Calu3 (cell line): ENCODE data around the gene C20orf141. TPM values are rescaled to one million over a fixed set of nuclear protein-coding genes. Genes with fewer than 3 reads are reported as not detected.

Experiments used
- BruUV-seq: library from RNA; stranded (reverse); fragments of 400-500 nt; replicated peaks from 2 replicates; lab custom pipeline; 2021; lab: Mats Ljungman, UMichigan
- CTCF ChIA-PET: fragments of 300-600 bp; sonication (Branson Sonifier 250); formaldehyde crosslinking; loops from one replicate; lab custom pipeline; 2022; ENCODE audit warnings: antibody characterized with exemption; lab: Charles Lee
- DNase-seq: peaks from one replicate; pipeline ENCODE4 v3.0.0; 2022
- H3K27ac Mint-ChIP-seq: one replicate; pipeline ENCODE4 v1.8.0; 2022; ENCODE audit warnings: mixed read lengths; ENCODE audit not compliant: unreplicated experiment
- H3K27me3 Mint-ChIP-seq: one replicate; pipeline ENCODE4 v1.8.0; 2022; ENCODE audit warnings: mixed read lengths; ENCODE audit not compliant: unreplicated experiment
- H3K36me3 Mint-ChIP-seq: one replicate; pipeline ENCODE4 v1.8.0; 2022; ENCODE audit warnings: mild to moderate bottlenecking, moderate library complexity, mixed read lengths; ENCODE audit not compliant: insufficient read depth, unreplicated experiment
- H3K4me1 Mint-ChIP-seq: one replicate; pipeline ENCODE4 v1.8.0; 2022; ENCODE audit warnings: mild to moderate bottlenecking, low read depth, mixed read lengths; ENCODE audit not compliant: unreplicated experiment
- H3K4me3 Mint-ChIP-seq: one replicate; pipeline ENCODE4 v1.8.0; 2022; ENCODE audit warnings: mild to moderate bottlenecking, low read depth, moderate library complexity, mixed read lengths; ENCODE audit not compliant: unreplicated experiment
- H3K9me3 Mint-ChIP-seq: one replicate; pipeline ENCODE4 v1.8.0; 2022; ENCODE audit warnings: low read depth, mixed read lengths; ENCODE audit not compliant: unreplicated experiment
- intact Hi-C: fragments of 100-400 bp; cut with micrococcal nuclease; formaldehyde crosslinking; loops from one replicate; pipeline ENCODE4 v1.10.0; 2022; ENCODE audit not compliant: unreplicated experiment
- total RNA-seq: library from RNA; stranded (reverse); gene quantifications from 2 replicates; pipeline ENCODE4 v1.2.3, GENCODE V29; 2022
- TF ChIP-seq, protein P1 (sequence below): fragments of 200-600 bp; IDR thresholded peaks from one replicate; pipeline ENCODE4 v1.8.0; 2022; ENCODE audit warnings: antibody characterized with exemption; ENCODE audit not compliant: unreplicated experiment

C20orf141 gene
- total RNA-seq, 1 experiment from 2014 or later, result not detected

DNA sequence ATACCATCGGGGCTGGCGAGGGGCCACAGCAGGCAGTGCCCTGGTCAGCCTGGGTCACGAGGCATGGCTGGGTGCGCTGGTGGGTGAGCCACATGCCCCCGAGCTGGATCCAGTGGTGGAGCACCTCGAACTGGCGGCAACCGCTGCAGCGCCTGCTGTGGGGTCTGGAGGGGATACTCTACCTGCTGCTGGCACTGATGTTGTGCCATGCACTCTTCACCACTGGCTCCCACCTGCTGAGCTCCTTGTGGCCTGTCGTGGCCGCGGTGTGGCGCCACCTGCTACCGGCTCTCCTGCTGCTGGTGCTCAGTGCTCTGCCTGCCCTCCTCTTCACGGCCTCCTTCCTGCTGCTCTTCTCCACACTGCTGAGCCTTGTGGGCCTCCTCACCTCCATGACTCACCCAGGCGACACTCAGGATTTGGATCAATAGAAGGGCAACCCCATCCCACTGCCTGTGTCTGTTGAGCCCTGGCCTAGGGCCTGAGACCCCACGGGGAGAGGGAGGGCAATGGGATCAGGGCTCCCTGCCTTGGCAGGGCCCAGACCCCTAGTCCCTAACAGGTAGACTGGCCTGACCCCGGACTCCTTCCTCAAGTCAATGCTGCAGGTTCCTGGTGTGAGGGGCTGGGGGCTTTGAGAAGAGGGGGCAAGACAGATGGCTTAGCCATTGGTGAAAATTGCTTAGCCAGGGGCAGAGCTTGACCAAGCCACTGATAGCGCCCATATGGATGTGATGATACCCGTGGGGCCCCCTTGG, 2.0 kb downstream of the C20orf141 start:
- CTCF ChIA-PET, result no interaction called here
- H3K4me1 Mint-ChIP-seq, result no peaks in the 10 kb centered on the region
- H3K9me3 Mint-ChIP-seq, result no peaks in the 10 kb centered on the region
- BruUV-seq, result no TSS peak
- intact Hi-C loops, result no loop called here
- TF ChIP-seq, protein P1, sequence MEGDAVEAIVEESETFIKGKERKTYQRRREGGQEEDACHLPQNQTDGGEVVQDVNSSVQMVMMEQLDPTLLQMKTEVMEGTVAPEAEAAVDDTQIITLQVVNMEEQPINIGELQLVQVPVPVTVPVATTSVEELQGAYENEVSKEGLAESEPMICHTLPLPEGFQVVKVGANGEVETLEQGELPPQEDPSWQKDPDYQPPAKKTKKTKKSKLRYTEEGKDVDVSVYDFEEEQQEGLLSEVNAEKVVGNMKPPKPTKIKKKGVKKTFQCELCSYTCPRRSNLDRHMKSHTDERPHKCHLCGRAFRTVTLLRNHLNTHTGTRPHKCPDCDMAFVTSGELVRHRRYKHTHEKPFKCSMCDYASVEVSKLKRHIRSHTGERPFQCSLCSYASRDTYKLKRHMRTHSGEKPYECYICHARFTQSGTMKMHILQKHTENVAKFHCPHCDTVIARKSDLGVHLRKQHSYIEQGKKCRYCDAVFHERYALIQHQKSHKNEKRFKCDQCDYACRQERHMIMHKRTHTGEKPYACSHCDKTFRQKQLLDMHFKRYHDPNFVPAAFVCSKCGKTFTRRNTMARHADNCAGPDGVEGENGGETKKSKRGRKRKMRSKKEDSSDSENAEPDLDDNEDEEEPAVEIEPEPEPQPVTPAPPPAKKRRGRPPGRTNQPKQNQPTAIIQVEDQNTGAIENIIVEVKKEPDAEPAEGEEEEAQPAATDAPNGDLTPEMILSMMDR, result no peak
- H3K36me3 Mint-ChIP-seq, result no peaks in the 10 kb centered on the region
- H3K4me3 Mint-ChIP-seq, result no peak overlapping the region
- H3K27ac Mint-ChIP-seq, result no peak overlapping the region
- peaks cover 64% of the 10 kb centered on the region for H3K27me3 Mint-ChIP-seq
- no peak for DNase-seq

DNA sequence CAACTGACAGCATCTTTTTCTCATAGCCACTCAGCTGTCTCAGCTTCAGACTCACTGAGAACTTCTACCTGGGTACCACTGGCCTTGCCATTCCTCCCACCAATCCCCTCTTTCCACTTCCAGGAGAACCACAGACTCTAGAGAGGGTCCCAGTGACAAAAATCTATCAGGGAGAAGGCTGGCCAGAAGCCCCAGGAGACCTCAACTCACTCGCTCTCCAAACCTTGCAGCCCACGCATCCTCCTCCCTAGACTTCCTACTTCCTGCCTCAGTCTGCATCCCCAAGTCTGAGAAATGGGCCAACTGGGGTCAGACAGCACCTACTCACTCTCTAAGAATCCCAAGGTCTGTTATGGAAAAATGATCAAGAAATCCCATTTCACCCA, 2.5 kb downstream of the C20orf141 start:
- CTCF ChIA-PET, result no interaction called here
- Mint-ChIP-seq H3K36me3 (no peaks in the 10 kb centered on the region), H3K9me3 (no peaks in the 10 kb centered on the region), H3K4me1 (no peaks in the 10 kb centered on the region), H3K27ac (no peak overlapping the region), H3K27me3 (peaks cover 64% of the 10 kb centered on the region), H3K4me3 (no peak overlapping the region)
- intact Hi-C loops, result no loop called here
- no peak for DNase-seq
- TF ChIP-seq, protein P1, result no peak
- BruUV-seq, result no TSS peak

DNA sequence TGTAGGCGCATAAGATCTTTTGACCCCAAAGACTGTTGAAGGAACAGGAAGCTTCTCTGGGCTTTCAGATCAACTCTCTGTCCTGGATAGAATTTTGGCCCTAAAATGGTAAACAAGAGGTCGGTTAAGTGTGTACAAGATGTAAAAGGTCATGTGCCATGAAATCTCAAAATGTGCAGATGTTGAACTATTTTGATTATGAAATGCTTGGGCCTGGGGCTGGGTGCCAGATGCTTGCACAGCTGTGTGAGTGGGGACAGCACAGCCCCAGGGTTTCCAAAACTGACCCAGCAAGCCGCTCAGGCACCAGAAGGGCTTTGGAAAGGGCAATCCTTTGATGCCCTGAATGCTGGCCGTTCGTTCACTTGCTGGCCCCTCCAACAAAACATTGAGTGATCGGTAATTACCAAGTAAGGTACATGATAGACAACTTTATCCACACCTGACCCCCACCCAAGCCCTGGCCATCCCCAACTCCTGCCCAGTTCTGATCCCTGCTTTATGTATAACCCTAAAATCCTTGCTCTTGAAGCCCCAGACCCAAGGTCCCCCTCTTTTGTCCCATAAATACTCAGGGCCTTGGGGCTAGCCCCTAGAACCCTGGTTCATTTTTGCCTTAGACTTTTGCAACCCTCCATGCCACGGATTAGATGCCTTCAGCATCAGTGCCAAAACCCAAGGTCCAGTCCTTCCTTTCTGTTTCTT, 3.3 kb downstream of the C20orf141 start:
- CTCF ChIA-PET, result no interaction called here
- Mint-ChIP-seq H3K9me3 (no peaks in the 10 kb centered on the region), H3K4me3 (no peak overlapping the region), H3K36me3 (no peaks in the 10 kb centered on the region), H3K27ac (no peak overlapping the region), H3K4me1 (no peaks in the 10 kb centered on the region), H3K27me3 (peaks cover 57% of the 10 kb centered on the region)
- TF ChIP-seq, protein P1, result no peak
- BruUV-seq, result no TSS peak
- intact Hi-C loops, result no loop called here
- no peak for DNase-seq

DNA sequence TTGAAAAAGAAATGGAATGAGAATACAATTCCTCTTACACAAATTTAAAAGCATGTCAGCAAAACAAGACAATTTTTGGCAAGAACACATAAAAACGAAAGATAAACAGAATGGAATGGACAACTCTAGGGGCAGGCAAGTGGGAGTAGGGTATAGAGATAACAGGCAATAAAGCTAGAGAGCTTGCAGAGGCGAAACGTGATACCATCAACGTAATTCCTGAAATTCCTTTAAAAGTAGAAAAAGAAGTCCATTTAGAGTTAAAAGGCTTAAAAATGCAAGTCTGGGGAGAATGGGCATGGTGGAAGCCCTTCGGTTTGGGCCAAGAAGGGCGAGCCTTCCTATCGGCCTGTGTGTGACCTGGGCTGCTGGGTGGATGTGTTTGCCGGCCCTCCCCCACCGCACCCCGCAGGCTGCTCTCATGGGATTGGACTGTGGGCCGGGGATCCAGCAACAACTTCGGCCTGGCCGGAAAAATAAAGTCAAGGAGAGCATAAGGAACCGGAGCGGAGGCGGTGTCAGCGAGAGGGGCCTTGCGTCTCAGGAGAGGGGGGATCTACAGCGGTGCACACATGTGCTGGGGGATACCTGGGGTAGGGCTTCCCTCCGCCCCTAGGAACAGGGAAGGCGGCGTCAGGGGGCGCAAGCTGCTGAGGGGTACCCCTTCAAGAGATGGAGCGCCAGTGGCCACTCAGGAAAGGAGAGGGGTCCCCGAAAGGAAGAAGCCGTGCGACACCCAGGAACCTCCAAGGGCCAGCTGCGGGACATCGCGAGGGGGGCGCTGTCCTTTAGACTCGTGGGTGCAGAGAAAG, 5.5 kb downstream of the C20orf141 start:
- no peaks in the 10 kb centered on the region for H3K9me3 Mint-ChIP-seq
- no TSS peak for BruUV-seq
- H3K27ac Mint-ChIP-seq, result no peak overlapping the region
- TF ChIP-seq, protein P1, result no peak
- intact Hi-C loops, result no loop called here
- DNase-seq, result no peak
- CTCF ChIA-PET, result interaction anchor here (0.7 kb wide), 1 partner anchor 63 kb away, joined by 4 read pairs; no protein-coding TSS in a partner anchor
- H3K4me1 Mint-ChIP-seq, result no peaks in the 10 kb centered on the region
- no peaks in the 10 kb centered on the region for H3K36me3 Mint-ChIP-seq
- peaks cover 43% of the 10 kb centered on the region for H3K27me3 Mint-ChIP-seq
- H3K4me3 Mint-ChIP-seq, result no peak overlapping the region
